ENCODE results near the gene NSD2.

- TF ChIP-seq, protein P1, sequence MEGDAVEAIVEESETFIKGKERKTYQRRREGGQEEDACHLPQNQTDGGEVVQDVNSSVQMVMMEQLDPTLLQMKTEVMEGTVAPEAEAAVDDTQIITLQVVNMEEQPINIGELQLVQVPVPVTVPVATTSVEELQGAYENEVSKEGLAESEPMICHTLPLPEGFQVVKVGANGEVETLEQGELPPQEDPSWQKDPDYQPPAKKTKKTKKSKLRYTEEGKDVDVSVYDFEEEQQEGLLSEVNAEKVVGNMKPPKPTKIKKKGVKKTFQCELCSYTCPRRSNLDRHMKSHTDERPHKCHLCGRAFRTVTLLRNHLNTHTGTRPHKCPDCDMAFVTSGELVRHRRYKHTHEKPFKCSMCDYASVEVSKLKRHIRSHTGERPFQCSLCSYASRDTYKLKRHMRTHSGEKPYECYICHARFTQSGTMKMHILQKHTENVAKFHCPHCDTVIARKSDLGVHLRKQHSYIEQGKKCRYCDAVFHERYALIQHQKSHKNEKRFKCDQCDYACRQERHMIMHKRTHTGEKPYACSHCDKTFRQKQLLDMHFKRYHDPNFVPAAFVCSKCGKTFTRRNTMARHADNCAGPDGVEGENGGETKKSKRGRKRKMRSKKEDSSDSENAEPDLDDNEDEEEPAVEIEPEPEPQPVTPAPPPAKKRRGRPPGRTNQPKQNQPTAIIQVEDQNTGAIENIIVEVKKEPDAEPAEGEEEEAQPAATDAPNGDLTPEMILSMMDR (IDR thresholded peaks at IDR 0.05; ENCODE audit: low read depth, low read length): no peak
- no peak for TF ChIP-seq EZH2phosphoT487 (IDR thresholded peaks at IDR 0.05; ENCODE audit: low read depth)
These were observed 37.7 kb upstream of the NSD2 start for GRCh38 chr4:1833307-1834046.
